HG03139 (cell line): ENCODE measurements around the gene FBXL12.
"Not testable (repeated sequence)": the region's sequence is repeated elsewhere in the genome, so short reads cannot be mapped to it uniquely, and the experiment has no call there.

ENCODE experiments used
- ATAC-seq: cut with Tn5 transposase; IDR thresholded peaks from one replicate; pipeline ENCODE4 v1.9.1; 2021; ENCODE audit not compliant: unreplicated experiment

The FBXL12 gene

GRCh38 chr19:9839415-9839814 lies 20.5 kb upstream of the FBXL12 start:
- ATAC-seq, result no peak

GRCh38 chr19:9838324-9838723 lies 19.4 kb upstream of the FBXL12 start:
- ATAC-seq, result no peak

GRCh38 chr19:9836021-9836420 lies 17.1 kb upstream of the FBXL12 start:
- ATAC-seq, result no peak

GRCh38 chr19:9835507-9835949 lies 16.6 kb upstream of the FBXL12 start:
- no peak for ATAC-seq

GRCh38 chr19:9834726-9835506 lies 16.0 kb upstream of the FBXL12 start, which contains the start of gene PIN1:
PIN1 (plus strand) TSS chr19:9835318; CDS start chr19:9835345, 27 bp downstream.
- ATAC-seq, result peak; percentile 83

- no peak for ATAC-seq
These were observed 15.4 kb upstream of the FBXL12 start for GRCh38 chr19:9834307-9834725.

- ATAC-seq, result no peak
These were observed 9.7 kb upstream of the FBXL12 start for GRCh38 chr19:9828551-9829063.

GRCh38 chr19:9827289-9828238 lies 8.7 kb upstream of the FBXL12 start, which contains the start of gene UBL5:
UBL5 (plus strand) TSS chr19:9827918; CDS start chr19:9828338, 420 bp downstream.
- ATAC-seq, result peak; percentile 80

GRCh38 chr19:9823816-9824215 lies 4.9 kb upstream of the FBXL12 start:
- no peak for ATAC-seq

- not testable (repeated sequence) for ATAC-seq
These were observed 1.2 kb upstream of the FBXL12 start for GRCh38 chr19:9820034-9820433.

GRCh38 chr19:9819596-9819909 lies 674 bp upstream of the FBXL12 start:
- no peak for ATAC-seq

GRCh38 chr19:9818175-9818733 lies 625 bp downstream of the FBXL12 start:
- no peak for ATAC-seq

GRCh38 chr19:9811139-9811538 lies 7.7 kb downstream of the FBXL12 start:
- no peak for ATAC-seq

GRCh38 chr19:9808855-9809824 lies 9.7 kb downstream of the FBXL12 start:
- ATAC-seq, result no peak

GRCh38 chr19:9806803-9807202 lies 12.1 kb downstream of the FBXL12 start:
- no peak for ATAC-seq

GRCh38 chr19:9801976-9802375 lies 16.9 kb downstream of the FBXL12 start:
- no peak for ATAC-seq

GRCh38 chr19:9799162-9799561 lies 19.7 kb downstream of the FBXL12 start:
- no peak for ATAC-seq

GRCh38 chr19:9797871-9798270 lies 21.0 kb downstream of the FBXL12 start:
- no peak for ATAC-seq

- ATAC-seq, result no peak
These were observed 22.6 kb downstream of the FBXL12 start for GRCh38 chr19:9796113-9796773.
